ENCODE data around the gene CORT. TPM values are rescaled to one million over a fixed set of nuclear protein-coding genes. Genes with fewer than 3 reads are reported as not detected.

CORT gene
- total RNA-seq, 1 donor = 0.36 TPM

DNA sequence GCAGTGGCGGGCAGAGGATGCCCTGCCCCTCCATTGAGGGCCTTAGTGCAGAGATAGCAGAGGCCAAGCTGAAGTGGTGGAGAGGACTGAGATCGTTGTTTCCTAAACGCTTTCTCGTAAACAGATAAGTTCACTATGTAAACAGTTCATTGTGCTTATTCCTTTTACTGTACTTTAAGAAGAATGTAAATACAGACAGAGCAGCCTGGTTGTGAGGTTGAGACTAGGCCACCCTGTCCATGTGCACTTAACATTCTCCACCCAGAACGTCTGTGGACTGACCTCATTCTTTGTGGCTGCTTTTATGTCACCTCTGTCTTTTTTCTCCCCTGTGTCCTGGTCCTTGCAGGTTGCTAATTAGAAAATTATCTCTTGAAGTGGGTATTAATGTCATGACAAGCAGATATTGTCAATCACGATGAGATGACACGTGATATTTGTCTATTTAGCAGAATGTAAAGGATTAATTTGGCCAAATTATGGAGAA, 11.1 kb upstream of the CORT start:
- peaks cover 5% of the 10 kb centered on the region for H3K36me3 ChIP-seq (ENCODE audit: insufficient read depth, low read length)
- H2AFZ ChIP-seq (ENCODE audit: low read length) = no peak overlapping the region
- H3K27me3 ChIP-seq (ENCODE audit: insufficient read depth, low read length) = no peaks in the 10 kb centered on the region
- H3K27ac ChIP-seq (ENCODE audit: low read depth, low read length) = no peak overlapping the region
- no peak overlapping the region for H3K4me3 ChIP-seq (ENCODE audit: insufficient read depth, low read length)
- H3K79me2 ChIP-seq (ENCODE audit: insufficient read depth, low read length) = no peaks in the 10 kb centered on the region
- H3K9me3 ChIP-seq (ENCODE audit: low read depth, low read length) = no peaks in the 10 kb centered on the region
- DNase-seq (ENCODE audit: insufficient read length, low spot score, missing footprints) = no peak
- no peaks in the 10 kb centered on the region for H4K20me1 ChIP-seq (ENCODE audit: insufficient read depth, low read length)
- TF ChIP-seq, protein P1, sequence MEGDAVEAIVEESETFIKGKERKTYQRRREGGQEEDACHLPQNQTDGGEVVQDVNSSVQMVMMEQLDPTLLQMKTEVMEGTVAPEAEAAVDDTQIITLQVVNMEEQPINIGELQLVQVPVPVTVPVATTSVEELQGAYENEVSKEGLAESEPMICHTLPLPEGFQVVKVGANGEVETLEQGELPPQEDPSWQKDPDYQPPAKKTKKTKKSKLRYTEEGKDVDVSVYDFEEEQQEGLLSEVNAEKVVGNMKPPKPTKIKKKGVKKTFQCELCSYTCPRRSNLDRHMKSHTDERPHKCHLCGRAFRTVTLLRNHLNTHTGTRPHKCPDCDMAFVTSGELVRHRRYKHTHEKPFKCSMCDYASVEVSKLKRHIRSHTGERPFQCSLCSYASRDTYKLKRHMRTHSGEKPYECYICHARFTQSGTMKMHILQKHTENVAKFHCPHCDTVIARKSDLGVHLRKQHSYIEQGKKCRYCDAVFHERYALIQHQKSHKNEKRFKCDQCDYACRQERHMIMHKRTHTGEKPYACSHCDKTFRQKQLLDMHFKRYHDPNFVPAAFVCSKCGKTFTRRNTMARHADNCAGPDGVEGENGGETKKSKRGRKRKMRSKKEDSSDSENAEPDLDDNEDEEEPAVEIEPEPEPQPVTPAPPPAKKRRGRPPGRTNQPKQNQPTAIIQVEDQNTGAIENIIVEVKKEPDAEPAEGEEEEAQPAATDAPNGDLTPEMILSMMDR (IDR thresholded peaks at IDR 0.05; ENCODE audit: extremely low read depth, low read depth, low read length) = no peak
- H3K4me1 ChIP-seq (ENCODE audit: insufficient read depth, low read length) = no peaks in the 10 kb centered on the region
- no peak overlapping the region for H3K4me2 ChIP-seq (ENCODE audit: insufficient read depth, low read length)

DNA sequence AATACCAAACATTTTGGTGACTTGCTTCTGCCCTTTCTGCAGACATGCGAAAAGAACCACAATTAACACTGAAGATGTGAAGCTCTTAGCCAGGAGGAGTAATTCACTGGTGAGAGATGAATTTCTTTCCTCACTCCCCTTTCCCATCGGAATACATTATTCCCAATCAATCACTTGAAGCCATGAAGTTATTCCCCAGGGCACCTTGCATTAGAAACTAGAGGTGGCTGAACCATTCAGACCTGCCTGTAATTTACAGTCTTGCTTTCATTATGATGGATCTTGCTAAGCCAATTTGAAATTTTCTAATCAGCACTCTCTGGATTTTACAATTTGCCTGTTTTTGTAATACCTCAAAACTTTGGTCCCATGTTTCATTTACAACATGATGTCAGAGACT, 9.5 kb upstream of the CORT start:
- TF ChIP-seq, protein P1 (IDR thresholded peaks at IDR 0.05; ENCODE audit: extremely low read depth, low read depth, low read length) = no peak
- peaks cover 5% of the 10 kb centered on the region for H3K36me3 ChIP-seq (ENCODE audit: insufficient read depth, low read length)
- no peaks in the 10 kb centered on the region for H3K9me3 ChIP-seq (ENCODE audit: low read depth, low read length)
- H3K4me1 ChIP-seq (ENCODE audit: insufficient read depth, low read length) = no peaks in the 10 kb centered on the region
- H3K79me2 ChIP-seq (ENCODE audit: insufficient read depth, low read length) = no peaks in the 10 kb centered on the region
- H3K4me2 ChIP-seq (ENCODE audit: insufficient read depth, low read length) = no peak overlapping the region
- no peak overlapping the region for H2AFZ ChIP-seq (ENCODE audit: low read length)
- DNase-seq (ENCODE audit: insufficient read length, low spot score, missing footprints) = no peak
- H3K27me3 ChIP-seq (ENCODE audit: insufficient read depth, low read length) = no peaks in the 10 kb centered on the region
- no peaks in the 10 kb centered on the region for H4K20me1 ChIP-seq (ENCODE audit: insufficient read depth, low read length)
- no peak overlapping the region for H3K4me3 ChIP-seq (ENCODE audit: insufficient read depth, low read length)
- no peak overlapping the region for H3K27ac ChIP-seq (ENCODE audit: low read depth, low read length)

DNA sequence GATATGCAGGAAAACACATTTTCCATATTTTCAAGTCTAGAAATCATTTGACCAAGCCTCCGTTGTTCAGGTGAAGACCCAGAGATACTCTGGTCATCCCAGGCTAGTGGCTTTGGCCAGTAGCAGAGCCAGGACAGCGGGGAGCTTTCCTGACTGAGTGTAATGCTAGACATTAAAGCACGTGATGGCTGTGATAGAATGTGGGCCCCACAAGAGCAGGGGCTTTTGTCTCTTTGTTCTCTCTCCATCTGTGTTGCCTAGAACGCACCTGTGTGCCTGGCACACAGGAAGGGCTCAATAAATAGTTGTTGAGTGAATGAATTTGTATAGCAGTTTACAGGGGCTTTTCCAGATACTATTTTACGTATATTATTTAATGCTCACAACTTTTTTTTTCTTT, 9.0 kb upstream of the CORT start:
- H3K27ac ChIP-seq (ENCODE audit: low read depth, low read length) = no peak overlapping the region

DNA sequence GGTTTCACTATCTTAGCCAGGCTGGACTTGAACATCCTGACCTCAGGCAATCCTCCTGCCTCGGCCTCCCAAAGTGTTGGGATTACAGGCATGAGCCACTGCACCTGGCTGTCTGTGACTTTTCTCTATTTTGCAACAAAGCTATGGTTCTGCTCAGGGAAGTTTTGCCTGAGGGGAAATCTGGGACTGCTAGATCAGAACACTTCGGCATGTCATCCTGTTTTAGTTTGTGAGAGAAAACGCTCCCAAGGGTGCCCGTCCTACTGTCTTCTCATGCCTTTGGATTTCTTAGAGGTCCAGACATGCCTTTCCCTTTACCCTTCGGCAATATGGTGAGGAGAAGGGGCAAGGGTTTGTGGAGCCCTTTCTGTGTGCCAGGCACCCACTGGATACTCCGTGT, 5.6 kb upstream of the CORT start:
- TF ChIP-seq, protein P1 (IDR thresholded peaks at IDR 0.05; ENCODE audit: extremely low read depth, low read depth, low read length) = no peak
- Histone ChIP-seq H4K20me1 (ENCODE audit: insufficient read depth, low read length) (no peaks in the 10 kb centered on the region), H3K27ac (ENCODE audit: low read depth, low read length) (no peak overlapping the region), H3K4me2 (ENCODE audit: insufficient read depth, low read length) (no peak overlapping the region), H3K79me2 (ENCODE audit: insufficient read depth, low read length) (no peaks in the 10 kb centered on the region), H3K4me3 (ENCODE audit: insufficient read depth, low read length) (no peak overlapping the region), H3K9me3 (ENCODE audit: low read depth, low read length) (no peaks in the 10 kb centered on the region), H3K4me1 (ENCODE audit: insufficient read depth, low read length) (no peaks in the 10 kb centered on the region), H3K36me3 (ENCODE audit: insufficient read depth, low read length) (peaks cover 5% of the 10 kb centered on the region), H3K27me3 (ENCODE audit: insufficient read depth, low read length) (no peaks in the 10 kb centered on the region), H2AFZ (ENCODE audit: low read length) (no peak overlapping the region)
- no peak for DNase-seq (ENCODE audit: insufficient read length, low spot score, missing footprints)

More for the DNA sequence above, 9.0 kb upstream of the CORT start:
- no peak overlapping the region for H2AFZ ChIP-seq (ENCODE audit: low read length)
- no peaks in the 10 kb centered on the region for H3K4me1 ChIP-seq (ENCODE audit: insufficient read depth, low read length)
- H3K4me2 ChIP-seq (ENCODE audit: insufficient read depth, low read length) = no peak overlapping the region
- no peaks in the 10 kb centered on the region for H3K79me2 ChIP-seq (ENCODE audit: insufficient read depth, low read length)
- TF ChIP-seq, protein P1 (IDR thresholded peaks at IDR 0.05; ENCODE audit: extremely low read depth, low read depth, low read length) = no peak
- H3K4me3 ChIP-seq (ENCODE audit: insufficient read depth, low read length) = no peak overlapping the region
- H3K36me3 ChIP-seq (ENCODE audit: insufficient read depth, low read length) = peaks cover 5% of the 10 kb centered on the region
- no peaks in the 10 kb centered on the region for H3K27me3 ChIP-seq (ENCODE audit: insufficient read depth, low read length)
- no peak for DNase-seq (ENCODE audit: insufficient read length, low spot score, missing footprints)
- no peaks in the 10 kb centered on the region for H4K20me1 ChIP-seq (ENCODE audit: insufficient read depth, low read length)
- no peaks in the 10 kb centered on the region for H3K9me3 ChIP-seq (ENCODE audit: low read depth, low read length)

Data from osteoblast (primary cell).